ENCODE data around the gene TXNRD3.

- no peak for TF ChIP-seq CTCF (IDR thresholded peaks at IDR 0.05)
- TF ChIP-seq POLR2A (IDR thresholded peaks at IDR 0.05; ENCODE audit: low read length) = no peak
- no peak for TF ChIP-seq REST (IDR thresholded peaks at IDR 0.05)
Observed at GRCh38 chr3:126606001-126606400, 48.9 kb downstream of the TXNRD3 start.
